Kidney capillary endothelial cell (primary cell): Measurements from ENCODE around the gene CELA3A.

Experiments
- DNase-seq: peaks from one replicate; pipeline ENCODE4 v3.0.0-alpha.2; 2018; ENCODE audit warnings: low spot score

The CELA3A gene

GRCh38 chr1:22050330-22050729 lies 48.9 kb downstream of the CELA3A start:
- DNase-seq: no peak

GRCh38 chr1:22051607-22052114 lies 50.2 kb downstream of the CELA3A start:
- DNase-seq: no peak

GRCh38 chr1:22052115-22053016 lies 50.9 kb downstream of the CELA3A start, which contains the start of gene CDC42:
TSS of gene CDC42 (plus strand) at chr1:22052709. CDS start at chr1:22078479, 25,770 bp downstream.
- peak; percentile 95 for DNase-seq

- DNase-seq: peak; percentile 51
Observed at GRCh38 chr1:22053017-22053860, 51.8 kb downstream of the CELA3A start.

DNA sequence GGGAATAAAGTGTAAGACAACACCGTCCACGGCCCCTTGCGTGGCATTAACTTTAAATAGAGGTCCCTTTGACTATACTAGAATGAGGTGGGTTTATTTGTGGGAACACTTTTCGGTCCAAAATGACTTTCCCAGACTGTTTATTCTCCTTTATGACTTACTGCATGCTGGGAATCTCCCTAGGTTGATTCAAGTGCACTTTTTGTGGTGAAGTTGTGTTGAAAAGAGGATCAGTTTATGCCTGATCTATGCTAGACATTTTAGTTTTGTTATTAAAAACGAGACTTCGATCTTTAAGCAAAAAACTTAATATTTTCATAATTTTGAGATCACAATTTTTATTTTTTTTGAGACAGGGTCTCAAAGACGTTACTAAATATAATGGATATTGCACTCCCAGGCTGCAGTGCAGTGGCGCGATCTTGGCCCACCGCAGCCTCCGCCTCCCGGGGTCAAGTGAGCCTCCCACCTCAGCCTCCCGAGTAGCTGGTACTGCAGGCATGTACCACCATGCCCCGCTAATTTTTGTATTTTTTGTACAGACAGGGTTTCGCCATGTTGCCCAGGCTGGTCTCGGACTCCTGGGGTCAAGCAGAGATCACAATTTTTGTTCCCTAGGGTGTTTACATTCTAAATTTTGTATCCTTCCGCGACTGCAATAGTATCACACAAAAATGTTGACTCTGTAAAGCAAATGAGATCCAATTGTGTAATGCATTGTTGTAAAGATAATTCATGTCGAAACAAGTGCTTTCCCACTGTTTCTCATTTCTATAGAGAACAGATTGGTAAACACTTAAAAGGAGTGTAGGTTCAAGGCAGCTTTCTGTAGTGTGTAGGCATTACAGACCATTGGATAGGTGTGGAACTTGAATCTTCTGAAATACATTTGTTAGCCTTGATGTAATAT lies 52.7 kb downstream of the CELA3A start:
- no peak for DNase-seq

DNA sequence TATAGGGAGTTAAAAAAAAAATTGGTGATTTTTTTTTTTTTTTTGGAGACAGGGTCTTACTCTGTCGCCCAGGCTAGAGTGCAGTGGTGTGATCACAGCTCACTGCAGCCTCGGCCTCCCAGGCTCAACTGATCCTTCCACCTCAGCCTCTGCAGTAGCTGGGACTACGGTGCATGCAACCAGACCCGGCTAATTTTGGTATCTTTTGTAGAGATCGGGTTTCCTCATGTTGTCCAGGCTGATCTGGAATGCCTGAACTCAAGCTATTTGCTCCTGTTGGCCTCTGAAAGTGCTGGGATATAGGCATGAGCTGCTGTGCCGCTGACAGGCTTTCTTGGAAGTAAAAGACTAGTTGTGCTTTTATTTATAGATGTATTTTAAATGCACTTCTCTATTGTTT lies 54.0 kb downstream of the CELA3A start:
- no peak for DNase-seq

- DNase-seq: no peak
Observed at GRCh38 chr1:22056043-22056442, 54.6 kb downstream of the CELA3A start.

DNA sequence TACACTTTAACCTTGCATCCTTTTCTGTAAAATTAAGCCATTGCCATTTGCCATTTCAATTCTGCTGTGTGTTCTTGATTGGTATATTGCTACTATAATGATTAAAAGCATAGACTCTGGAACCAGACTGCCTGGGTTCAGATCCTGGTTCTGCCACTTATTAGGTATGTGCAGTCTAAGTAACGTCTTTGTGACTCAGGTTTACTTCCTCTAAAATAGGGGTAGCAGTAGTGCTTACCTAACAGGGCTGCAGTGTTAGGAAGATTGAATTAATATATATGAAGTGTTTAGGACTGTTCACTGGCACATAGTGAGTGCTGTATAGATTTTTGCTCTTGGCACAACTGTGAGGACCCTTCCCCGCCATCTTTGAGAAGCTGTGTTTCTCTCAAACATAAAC lies 55.5 kb downstream of the CELA3A start:
- no peak for DNase-seq

DNA sequence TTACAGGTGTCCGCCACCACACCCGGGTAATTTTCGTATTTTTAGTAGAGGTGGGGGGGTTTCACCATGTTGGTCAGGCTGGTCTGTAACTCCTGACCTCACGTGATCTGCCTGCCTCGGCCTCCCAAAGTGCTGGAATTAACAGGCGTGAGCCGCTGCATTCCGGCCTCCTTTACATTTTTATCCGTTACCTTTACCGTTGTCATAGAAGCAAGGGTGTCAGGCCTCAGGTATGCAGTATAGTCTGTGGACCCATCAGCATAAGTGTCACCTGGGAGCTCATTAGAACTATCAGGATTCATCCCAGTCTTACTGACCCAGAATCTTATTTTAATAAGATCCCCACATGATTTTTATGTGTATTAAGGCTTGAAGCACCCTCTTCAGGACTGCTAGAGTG lies 56.4 kb downstream of the CELA3A start:
- DNase-seq: no peak
